NCI-H446 (cell line): ENCODE measurements around the gene HES1.

Experiments
- DNase-seq, 2 experiments: peaks; one replicate each; lab custom pipeline; 2025; lab: John Stamatoyannopoulos, UW

The HES1 gene

DNA sequence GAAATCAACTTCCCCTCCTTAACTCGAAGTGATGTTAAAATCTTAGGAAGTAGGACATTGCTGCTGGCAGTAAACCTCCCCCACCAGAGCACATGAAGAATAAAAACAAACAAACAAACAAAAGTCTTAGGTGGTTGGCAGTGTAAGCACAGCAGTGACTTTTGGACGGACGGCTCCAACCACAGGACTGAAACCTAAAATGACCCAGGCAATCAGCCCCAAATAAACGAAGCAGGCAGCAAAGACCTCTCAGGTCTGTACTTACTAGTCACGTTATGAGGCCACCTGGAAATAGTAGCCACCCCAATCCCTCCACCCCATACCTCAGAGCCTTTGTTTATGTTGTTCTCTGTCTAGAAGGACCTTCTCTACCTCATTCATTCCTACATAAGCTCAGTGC is 33.5 kb upstream of the HES1 start:
- DNase-seq, result no peak

DNA sequence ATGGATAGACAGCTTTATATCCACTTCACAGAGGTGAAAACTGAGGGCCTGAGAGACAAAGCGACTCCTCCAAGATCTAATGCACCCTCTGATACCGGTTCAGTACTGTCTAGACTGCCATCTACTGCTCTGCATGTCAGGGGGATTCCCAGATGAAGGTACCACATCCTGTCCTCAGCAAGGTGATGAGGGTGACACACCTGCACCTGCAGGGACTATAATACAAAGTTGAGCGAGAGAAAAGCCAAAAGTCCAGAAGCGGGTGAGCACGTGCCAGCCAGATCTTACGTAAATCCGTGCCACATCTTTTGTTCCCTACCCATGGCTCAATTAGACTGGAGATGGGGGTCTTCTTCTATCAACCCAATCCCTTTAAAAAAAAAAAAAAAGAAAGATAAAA is 32.4 kb upstream of the HES1 start:
- DNase-seq, result no peak

DNA sequence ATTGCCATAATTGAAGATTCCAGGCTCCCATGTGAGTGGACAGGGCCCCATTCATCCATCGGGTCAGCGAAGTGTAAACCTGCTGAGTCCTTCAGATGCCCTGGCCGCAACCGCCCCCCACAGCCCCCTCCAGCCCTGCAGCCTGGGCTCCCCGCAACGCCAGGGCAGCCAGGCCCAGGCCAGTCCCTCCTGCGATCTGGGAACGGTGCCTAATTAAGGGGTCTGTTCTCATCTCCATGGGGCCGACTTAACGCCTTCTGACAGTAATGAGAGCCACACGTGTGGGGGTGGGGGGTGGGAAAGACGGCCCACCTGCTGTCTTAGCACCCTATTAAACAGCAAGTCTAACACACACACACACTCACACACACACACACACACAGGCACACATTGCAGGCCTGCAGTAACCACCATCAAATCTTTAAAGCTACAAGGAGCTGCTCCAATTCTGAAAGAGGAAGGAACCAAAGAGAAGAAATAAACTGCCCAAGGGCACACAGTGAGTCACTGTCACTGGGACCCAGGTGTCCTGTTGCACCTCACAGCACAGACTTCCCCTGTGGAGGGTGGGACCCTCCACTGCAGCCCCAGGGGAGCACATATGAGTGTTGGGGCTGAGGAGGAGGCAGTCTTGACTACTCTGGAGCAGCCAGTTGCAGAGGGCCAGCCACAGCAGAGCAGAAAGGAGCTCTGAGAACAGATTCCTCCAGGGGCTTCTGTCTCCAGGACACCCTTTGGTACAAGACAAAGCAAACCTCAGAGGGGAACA is 31.8 kb upstream of the HES1 start:
- DNase-seq, result no peak

DNA sequence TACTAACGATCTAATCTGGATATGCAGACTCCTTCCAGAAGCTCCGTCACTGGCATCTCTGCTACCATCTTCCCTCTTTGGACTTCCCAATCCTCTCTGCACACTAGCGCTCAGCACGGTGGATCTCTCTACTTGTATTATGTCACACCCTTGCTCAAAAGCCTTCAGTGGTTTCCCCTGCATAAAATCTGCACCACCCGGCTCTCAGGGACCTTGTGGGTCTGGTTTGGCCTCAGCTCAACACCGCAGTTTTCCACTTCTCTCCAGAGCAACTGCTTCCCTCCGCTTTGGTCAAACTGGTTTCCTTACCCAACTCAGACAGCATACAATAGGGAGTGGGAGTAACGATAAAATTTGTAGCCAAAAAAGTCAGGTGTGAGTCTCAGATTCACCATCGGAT is 30.7 kb upstream of the HES1 start:
- no peak for DNase-seq

DNA sequence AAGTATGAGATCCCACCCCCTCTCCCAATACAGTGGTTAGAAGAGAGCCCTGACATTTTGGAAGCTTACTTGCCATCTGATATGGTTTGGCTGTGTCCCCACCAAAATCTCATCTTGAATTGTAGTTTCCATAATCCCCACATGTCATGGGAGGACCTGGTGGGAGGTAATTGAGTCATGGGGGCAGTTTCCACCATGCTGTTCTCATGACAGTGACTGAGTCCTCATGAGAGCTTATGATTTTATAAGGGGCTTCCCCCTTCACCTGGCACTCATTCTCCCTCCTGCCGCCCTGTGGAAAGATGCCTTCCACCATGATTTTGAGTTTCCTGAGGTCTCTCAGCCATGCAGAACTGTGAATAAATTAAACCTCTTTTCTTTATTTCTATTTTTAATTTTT is 28.8 kb upstream of the HES1 start:
- DNase-seq, result no peak

DNA sequence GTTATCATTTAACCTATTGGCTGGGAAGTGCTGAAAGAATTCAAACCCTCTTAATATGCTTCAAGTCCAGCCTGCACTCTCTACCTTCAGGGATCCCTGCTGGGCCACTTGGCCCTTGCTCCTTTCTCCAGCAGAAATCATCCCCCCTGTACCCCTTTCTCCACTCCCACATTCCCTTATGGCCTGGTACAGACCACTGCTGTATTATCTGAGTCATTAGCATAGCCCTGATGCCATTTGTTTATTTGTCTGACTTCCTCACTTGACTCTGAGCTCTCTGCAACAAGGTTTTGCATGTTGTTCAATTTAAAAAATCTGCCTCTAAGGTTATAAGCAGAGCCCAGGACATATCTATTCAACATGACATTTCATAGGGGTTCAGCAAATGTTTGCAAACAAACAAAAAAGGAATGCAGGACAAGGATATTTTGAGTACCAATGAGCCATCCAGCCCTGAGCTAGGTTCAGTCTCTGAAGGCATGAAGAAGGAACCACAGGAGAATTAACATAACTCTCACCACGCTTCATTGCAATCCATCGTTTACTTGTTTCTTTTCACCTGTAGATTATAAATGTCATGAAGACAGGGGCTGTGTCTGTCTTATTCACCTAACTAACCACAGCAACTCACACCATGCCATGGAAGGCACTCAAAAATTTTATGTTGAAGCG is 26.6 kb upstream of the HES1 start:
- DNase-seq, result no peak

DNA sequence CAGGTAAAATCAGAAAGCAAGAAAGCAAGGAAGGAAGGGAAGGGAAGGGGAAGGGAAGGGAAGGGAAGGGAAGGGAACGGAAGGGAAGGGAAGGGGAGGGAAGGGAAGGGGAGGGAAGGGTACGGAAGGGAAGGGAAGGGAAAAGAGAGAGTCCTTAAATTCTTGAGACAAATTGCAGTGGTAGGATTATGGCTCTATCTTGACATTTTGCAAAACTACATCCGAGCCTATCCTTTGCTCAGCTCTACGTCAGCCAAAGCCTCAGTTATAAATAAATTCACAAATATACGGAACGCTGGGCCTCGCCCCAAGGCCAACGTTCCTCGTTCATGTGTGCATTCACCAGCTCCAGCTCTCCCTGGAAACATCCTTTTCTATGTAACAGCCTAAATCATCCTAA is 25.5 kb upstream of the HES1 start:
- no peak for DNase-seq

DNA sequence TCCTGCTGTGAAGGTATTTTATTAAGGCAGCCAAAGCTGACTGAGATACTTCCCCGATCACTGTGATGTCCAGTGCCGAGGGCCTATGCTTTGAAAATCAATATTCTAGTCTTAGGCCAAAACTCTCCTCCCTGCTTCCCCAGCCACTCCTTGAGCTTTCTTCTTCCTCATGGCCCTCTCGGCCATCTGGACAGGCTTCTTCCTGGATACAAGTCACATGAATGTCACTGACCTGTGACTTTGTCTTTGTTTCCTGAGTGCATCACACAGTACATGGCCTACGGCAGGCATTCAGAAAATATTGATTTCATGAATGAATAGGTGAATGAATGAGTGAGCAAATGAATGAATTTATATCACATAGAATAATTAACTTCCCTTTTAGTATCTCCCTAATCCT is 24.6 kb upstream of the HES1 start:
- no peak for DNase-seq

DNA sequence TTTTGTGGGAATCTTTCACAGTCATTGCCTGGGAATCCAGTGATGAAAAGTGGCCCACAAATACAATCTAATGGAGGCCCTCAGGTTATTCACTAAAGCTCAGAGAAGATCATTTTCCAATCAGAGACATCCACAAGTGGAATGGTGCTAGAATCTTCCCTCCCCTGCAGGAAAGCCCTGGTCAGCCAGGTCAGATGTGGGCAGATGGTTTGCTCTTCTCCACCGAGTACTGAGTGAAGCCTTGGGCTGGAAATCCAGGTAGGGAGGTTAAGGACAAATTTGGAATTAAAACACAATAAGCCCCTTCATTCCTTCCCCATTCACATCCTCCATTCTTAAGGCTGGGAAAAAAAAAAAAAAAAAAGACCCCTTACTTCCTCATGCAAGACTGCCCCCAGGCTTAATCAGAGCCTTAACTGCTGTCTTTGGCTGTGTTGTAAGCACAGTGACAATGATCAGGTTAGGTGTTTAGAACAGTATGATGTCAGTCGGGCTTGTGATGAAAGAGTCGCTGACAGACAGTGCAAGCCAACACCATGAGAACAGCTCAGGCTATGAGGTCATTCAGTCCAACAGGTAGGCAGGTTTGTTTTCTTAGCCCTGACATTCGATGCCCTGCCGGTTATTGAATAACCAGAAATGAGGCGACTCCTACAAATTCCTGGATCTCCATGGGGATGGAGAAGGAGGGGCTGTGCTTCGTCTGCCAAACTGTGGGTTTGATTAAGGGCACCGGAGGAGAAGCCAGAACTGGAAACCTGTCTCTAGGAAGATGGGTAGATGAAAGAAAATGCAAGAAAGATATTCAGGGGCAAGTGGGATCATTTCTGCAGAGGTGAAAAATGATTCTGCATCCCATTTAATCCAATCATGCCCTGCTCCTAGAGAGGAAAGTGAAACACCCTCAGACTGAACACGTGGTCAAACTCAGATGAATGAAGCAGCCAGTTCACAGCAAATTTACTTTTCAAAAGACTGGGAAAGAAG is 23.5 kb upstream of the HES1 start:
- no peak for DNase-seq

DNA sequence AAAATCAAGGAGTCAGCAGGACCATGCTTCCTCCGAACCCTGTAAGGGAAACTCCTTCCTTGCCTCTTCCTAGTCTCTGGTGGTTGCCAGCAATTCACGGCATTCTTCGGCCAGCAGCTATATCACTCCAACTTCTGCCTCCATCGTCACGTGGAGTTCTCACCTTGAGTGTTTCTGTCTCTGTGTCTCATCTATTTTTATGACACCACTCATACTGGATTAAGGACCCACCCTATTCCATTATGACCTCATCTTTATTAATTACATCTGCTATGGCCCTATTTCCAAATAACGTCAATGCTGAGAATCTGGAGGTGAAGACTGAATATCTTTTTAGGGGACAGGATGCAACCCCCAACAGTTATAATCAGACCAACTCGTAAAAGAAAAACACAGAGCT is 21.8 kb upstream of the HES1 start:
- no peak for DNase-seq

DNA sequence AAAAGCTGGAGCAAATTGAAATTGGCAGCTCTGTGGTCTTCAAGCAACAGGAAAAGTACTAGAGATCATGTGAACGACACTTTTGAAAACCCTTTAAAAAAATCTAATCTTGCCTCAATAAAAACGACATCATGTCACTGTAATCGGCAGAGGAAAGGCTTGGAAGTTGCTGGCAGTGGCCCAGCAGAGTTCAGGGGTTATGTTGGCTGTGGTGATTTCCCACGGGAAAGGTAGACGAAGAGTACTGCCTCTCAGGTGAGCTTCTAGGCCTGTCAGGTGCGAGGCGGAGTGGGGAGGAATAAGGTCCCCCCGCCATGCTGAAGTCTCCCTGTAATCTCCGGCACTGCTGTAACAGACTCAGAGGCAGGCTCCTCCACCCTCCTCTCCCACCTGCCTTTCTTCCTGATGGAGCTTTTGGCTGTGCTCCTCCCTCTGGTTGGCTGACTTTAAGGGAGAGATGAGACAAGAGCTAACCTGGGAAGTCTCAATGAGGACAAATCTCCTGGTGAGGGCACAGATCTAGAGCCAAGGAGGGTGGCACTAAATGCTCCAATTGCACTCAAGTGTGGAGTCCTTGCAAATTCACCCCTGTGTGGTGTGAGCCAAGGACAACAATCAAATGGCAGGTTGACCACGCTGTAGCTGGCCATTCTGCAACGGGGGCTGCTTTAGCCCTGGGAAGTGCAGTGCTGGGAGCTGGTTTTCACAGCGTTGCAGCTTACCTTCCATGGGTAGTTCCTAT is 18.7 kb upstream of the HES1 start:
- DNase-seq, result no peak

DNA sequence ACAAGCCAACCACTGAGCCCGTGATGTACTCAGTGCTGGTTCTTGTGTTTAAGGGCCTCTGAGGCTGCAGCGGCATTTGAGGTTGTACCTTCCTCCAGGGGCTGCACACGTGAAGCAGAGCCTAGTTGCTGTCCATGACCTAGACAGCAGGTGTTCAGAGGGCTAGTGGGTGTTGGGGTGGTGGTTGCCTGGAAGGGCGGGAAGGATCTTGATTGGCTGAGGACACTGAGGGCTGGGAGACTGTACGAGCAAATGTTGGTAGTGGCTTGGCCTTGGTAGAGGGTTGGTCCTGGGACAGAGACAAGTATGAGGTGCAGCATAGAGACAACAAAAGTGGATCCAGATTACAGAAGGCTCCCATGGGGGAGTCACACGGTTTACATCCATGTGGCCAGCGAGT is 17.0 kb upstream of the HES1 start:
- no peak for DNase-seq

DNA sequence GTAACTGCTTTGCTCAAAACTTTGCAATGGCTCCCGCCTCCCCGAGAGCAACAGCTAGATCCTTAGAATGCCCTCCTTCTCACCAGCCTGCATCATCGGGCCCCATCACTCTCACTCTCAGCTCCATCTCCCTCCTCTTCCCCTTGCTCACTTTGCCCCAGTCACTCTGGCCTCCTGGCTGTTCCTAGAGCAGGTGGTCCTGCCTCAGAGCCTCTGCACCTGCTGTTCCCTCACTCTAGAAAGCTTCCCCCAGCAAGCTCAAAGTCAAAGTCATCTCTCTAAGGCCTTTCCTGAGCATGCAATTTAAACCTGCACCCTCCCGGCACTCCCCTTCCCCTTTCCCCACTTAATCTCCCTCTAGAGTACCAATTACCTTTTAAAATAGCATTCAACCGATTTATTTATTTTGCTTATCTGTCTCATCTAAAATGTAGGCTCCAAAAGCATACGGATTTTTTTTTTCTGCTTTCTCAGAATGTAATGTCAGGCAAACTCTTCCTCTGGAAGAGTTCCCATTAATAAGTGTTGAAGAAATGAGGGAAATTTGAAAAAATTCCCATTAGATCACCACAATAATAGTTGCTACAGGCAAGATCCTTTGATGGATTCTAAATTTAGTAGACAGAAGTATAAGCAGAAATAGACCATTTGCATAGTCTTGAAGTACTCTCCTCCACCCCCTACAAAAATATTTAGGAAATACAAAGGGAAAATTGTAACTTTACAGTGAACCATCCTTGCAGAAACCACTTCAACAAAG is 15.9 kb upstream of the HES1 start:
- no peak for DNase-seq

DNA sequence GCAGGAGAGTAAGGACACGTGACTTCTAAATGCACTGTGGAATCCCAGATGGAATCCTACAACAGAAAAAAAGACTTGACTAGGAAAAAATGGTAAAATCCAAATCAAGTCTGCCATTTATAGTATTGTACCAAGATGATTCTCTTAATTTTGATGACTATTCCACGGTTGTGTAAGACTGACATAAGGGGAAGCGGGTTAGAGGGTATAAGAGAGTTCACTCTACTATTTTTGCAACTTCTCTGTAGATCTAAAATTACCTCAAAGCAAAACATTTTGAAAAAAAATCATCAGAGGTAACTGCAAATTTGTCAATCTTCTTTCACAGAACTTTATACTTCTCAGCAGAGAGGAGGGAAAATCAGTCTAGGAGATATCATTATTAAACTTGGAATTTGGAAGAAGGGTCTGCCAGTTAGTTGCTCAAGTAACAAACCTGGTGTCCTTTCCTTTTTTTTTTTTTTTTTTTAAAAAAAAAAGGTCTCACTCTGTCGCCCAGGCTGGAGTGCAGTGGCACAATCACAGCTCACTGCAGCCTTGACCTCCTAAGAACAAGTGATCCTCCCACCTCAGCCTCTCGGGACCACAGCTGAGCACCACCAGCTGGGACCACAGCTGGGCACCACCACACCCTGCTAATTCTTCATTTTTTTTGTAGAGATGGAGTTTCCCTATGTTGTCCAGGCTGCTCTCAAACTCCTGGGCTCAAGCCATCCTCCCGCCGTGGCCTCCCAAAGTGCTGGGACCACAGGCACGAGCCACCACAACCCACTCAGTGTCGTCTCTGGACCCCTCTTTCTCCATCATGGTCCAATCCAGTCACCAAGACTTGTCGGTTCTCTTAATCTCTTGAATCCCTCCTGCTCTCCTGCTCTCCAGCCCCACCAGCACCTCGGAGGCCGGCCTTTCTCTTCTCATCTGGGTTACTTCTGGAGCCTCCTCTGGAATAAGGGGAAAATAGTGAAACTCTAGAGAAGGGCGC is 14.9 kb upstream of the HES1 start:
- DNase-seq, result no peak

DNA sequence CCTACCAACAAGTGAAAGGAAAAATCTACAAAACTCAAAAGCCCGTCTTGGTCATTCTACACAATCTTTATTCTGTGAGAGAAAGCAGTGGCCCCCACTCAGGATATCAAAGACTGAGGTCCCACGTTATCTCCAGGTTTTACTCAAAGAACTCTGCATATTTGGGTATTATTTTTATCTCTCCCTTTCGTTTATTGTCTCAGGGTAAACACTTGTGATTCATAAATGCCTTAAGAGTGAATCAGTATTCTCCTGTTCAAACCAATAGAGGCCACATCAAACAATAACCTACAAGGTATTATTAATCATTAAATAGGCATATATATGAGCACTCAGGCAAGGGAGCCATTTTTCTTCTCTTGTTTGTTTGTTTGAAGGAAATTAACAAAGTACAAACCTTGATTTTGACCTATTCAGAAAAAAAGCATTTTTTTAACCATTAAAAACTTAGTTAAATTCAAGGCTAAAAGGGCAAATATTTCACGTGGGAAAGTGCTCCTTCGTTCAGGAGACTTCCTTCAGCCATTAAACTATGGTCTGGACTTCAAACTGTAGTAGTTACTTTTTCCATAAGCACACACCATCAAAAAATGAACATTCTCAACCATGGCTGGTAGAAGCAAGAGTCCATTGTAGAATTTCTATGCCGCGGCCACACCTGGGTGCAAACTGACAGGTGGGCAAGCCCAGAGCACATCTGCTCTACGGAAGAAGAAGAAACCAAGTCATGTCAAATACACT is 13.9 kb upstream of the HES1 start:
- DNase-seq, result no peak

DNA sequence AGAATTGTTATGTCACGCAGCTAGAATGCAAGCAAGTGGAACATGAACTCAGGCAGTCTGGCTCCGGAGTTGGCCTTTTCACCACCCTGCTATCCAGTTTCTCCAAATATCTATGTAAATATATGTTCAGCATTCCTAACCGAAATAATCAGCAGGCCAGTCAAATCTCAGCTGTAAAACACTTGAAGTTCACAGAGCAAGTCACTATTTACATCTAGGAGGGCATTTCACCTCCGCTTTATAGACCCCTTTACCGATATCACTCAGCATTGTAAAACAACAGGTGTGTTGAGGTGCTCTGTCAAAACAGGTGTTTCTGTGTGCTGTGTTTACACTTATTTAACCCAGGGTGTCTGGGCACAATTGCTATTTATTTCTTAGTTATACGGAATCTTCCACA is 12.2 kb upstream of the HES1 start:
- DNase-seq, result no peak

DNA sequence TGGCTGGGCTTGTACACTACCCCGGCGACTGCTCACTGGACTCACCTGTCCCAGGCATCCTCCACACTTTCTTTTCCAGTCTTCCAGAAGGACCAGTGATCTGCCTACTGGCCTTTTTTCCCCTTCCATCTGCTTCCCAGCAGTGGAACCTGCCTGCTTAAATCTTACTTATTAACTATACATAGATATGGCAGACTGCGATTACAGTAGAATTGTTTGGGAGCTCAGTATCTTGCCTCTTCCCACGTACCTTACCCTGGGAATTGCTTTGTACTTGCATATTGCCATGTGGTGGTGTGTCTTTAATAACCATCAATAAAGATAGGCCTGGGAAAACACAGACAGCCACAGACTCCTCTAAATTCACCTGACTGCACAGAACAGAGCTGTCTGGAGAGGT is 11.8 kb upstream of the HES1 start:
- DNase-seq, result no peak

DNA sequence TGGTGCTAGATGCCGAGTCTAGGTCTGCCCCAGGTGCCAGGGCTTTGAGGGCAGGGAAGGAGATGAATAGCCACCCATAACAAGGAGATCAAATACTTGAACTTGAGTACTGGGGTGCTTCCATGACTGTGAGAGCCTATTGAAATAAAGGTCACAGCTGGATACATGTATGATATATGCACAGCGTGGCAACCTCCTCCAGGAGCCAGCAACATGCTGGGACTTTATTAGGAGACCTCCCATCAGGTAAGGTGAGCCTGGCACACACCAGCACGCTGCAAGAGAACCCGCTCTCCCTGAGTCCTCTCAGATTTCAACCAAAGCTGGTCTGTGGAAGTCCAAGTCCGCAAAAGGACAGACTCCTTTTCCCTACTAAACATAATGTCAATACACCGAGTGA is 10.5 kb upstream of the HES1 start:
- DNase-seq, result no peak

DNA sequence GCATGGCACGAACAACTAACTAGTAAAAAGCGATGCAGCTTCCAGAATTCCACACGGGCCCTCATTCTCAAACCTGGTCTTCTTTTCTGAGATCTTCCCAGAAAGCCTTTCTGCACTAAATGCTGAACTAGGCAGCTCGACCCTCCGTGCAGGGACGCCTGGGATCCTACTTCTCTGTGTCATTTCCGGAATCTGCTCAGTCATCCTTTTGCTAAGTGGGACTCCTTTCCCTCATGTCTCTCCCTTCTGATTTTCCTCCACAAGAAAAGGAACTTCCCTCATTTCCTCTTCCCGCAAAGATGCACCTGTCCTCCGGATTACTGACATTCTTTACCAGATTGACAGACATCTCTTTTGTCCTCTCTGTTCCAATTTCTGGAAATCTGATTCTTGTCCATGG is 9.2 kb upstream of the HES1 start:
- DNase-seq, result no peak
